Hematopoietic multipotent progenitor cell (in vitro differentiated cells): Measurements from ENCODE around the gene SYNGR1. TPM values are rescaled to one million over a fixed set of nuclear protein-coding genes. Genes with fewer than 3 reads are reported as not detected.
"Not testable (repeated sequence)": the region's sequence is repeated elsewhere in the genome, so short reads cannot be mapped to it uniquely, and the experiment has no call there.

Experiments used
- DNase-seq, 3 donors: peaks; one replicate each; pipeline ENCODE4 v3.0.0-alpha.2; 2011 to 2015; ENCODE audit warnings: low read depth in 2 of 3, low spot score in 2 of 3
- total RNA-seq: library from RNA; depleted of rRNA; stranded (reverse); fragments of >200 nt; gene quantifications from one replicate; pipeline ENCODE4 v1.2.3, GENCODE V29; 2012

Gene SYNGR1
- total RNA-seq, 1 donor = 92.9 TPM

GRCh38 chr22:39316440-39317083 is 33.2 kb upstream of the SYNGR1 start:
- DNase-seq = peak; percentile 53 to 93 (median 89)

- no peak for DNase-seq
These were observed 32.6 kb upstream of the SYNGR1 start for GRCh38 chr22:39317084-39317774.

GRCh38 chr22:39317775-39318506 is 31.9 kb upstream of the SYNGR1 start:
- no peak for DNase-seq

GRCh38 chr22:39318507-39319283 is 31.1 kb upstream of the SYNGR1 start:
- DNase-seq = no peak

GRCh38 chr22:39319284-39320022 is 30.3 kb upstream of the SYNGR1 start, which contains the start of gene RPL3:
Gene RPL3, minus strand, starts transcription at chr22:39319623. Its CDS starts 26 bp downstream, at chr22:39319597.
- DNase-seq = peak; percentile 98 to 100 (median 100)

- not testable (repeated sequence) for DNase-seq
These were observed 29.2 kb upstream of the SYNGR1 start for GRCh38 chr22:39320616-39321029.

GRCh38 chr22:39325392-39325932 is 24.3 kb upstream of the SYNGR1 start:
- DNase-seq = no peak

GRCh38 chr22:39327995-39328754 is 21.6 kb upstream of the SYNGR1 start:
- DNase-seq = no peak

GRCh38 chr22:39330553-39330952 is 19.2 kb upstream of the SYNGR1 start:
- DNase-seq = not testable (repeated sequence)

GRCh38 chr22:39332441-39333064 is 17.2 kb upstream of the SYNGR1 start:
- peak in 1 of 3 donors; percentile 51 for DNase-seq

GRCh38 chr22:39336411-39336810 is 13.4 kb upstream of the SYNGR1 start:
- DNase-seq = no peak

GRCh38 chr22:39339775-39340174 is 10.0 kb upstream of the SYNGR1 start:
- not testable (repeated sequence) for DNase-seq

GRCh38 chr22:39341179-39341578 is 8.6 kb upstream of the SYNGR1 start:
- no peak for DNase-seq

GRCh38 chr22:39343259-39344045 is 6.3 kb upstream of the SYNGR1 start:
- DNase-seq = peak in 2 of 3 donors; percentile 64 to 82

GRCh38 chr22:39344046-39344390 is 5.8 kb upstream of the SYNGR1 start:
- DNase-seq = no peak

GRCh38 chr22:39345231-39345630 is 4.6 kb upstream of the SYNGR1 start:
- DNase-seq = no peak

GRCh38 chr22:39348909-39349505 is 784 bp upstream of the SYNGR1 start:
- DNase-seq = peak in 2 of 3 donors; percentile 76 to 83
